HG02943 (cell line): ENCODE measurements around the gene PRSS8.
A peak's percentile ranks its signal among the peaks of the same experiment; 100 is the strongest.
"Not testable (repeated sequence)": the region's sequence is repeated elsewhere in the genome, so short reads cannot be mapped to it uniquely, and the experiment has no call there.

ENCODE experiments used
- ATAC-seq: cut with Tn5 transposase; IDR thresholded peaks from one replicate; pipeline ENCODE4 v1.9.1; 2021; ENCODE audit warnings: mild to moderate bottlenecking, low read depth, moderate library complexity; ENCODE audit not compliant: unreplicated experiment

The PRSS8 gene

GRCh38 chr16:31135535-31136286 lies at the start of gene PRSS8:
TSS of gene PRSS8 (minus strand) at chr16:31135727. CDS start at chr16:31135498, 229 bp downstream.
- no peak for ATAC-seq

GRCh38 chr16:31184888-31185287 lies 49.4 kb upstream of the PRSS8 start:
- ATAC-seq = no peak

GRCh38 chr16:31183432-31184428 lies 48.2 kb upstream of the PRSS8 start:
- ATAC-seq = no peak

GRCh38 chr16:31182391-31182790 lies 46.9 kb upstream of the PRSS8 start:
- ATAC-seq = no peak

- no peak for ATAC-seq
These were observed 45.7 kb upstream of the PRSS8 start for GRCh38 chr16:31181102-31181830.

GRCh38 chr16:31179747-31180459 lies 44.4 kb upstream of the PRSS8 start, which contains the start of gene FUS:
TSS of gene FUS (plus strand) at chr16:31180139. CDS start at chr16:31180215, 76 bp downstream.
- peak; percentile 53 for ATAC-seq

GRCh38 chr16:31179219-31179746 lies 43.8 kb upstream of the PRSS8 start:
- no peak for ATAC-seq

- ATAC-seq = no peak
These were observed 41.6 kb upstream of the PRSS8 start for GRCh38 chr16:31177136-31177535.

GRCh38 chr16:31170048-31170447 lies 34.5 kb upstream of the PRSS8 start:
- ATAC-seq = not testable (repeated sequence)

GRCh38 chr16:31168848-31169247 lies 33.3 kb upstream of the PRSS8 start:
- no peak for ATAC-seq

GRCh38 chr16:31167315-31167714 lies 31.8 kb upstream of the PRSS8 start:
- ATAC-seq = no peak

GRCh38 chr16:31157136-31157535 lies 21.6 kb upstream of the PRSS8 start:
- ATAC-seq = no peak

- ATAC-seq = not testable (repeated sequence)
These were observed 15.4 kb upstream of the PRSS8 start for GRCh38 chr16:31150976-31151375.

- no peak for ATAC-seq
These were observed 14.7 kb upstream of the PRSS8 start, which contains the start of gene PRSS36 for GRCh38 chr16:31149894-31150890. TSS of gene PRSS36 (minus strand) at chr16:31150066. CDS start at chr16:31150035, 31 bp downstream.

GRCh38 chr16:31149332-31149731 lies 13.8 kb upstream of the PRSS8 start:
- ATAC-seq = no peak

- no peak for ATAC-seq
These were observed 13.4 kb upstream of the PRSS8 start for GRCh38 chr16:31148896-31149295.

GRCh38 chr16:31148281-31148728 lies 12.8 kb upstream of the PRSS8 start:
- no peak for ATAC-seq

- ATAC-seq = no peak
These were observed 12.0 kb upstream of the PRSS8 start for GRCh38 chr16:31147574-31147973.
